GM18907 (cell line): Measurements from ENCODE around the gene CDCP2.
"Not testable (repeated sequence)": the region's sequence is repeated elsewhere in the genome, so short reads cannot be mapped to it uniquely, and the experiment has no call there.

Experiments
- ATAC-seq: cut with Tn5 transposase; IDR thresholded peaks from one replicate; pipeline ENCODE4 v1.9.1; 2021; ENCODE audit warnings: mild to moderate bottlenecking, moderate library complexity; ENCODE audit not compliant: unreplicated experiment

The CDCP2 gene

DNA sequence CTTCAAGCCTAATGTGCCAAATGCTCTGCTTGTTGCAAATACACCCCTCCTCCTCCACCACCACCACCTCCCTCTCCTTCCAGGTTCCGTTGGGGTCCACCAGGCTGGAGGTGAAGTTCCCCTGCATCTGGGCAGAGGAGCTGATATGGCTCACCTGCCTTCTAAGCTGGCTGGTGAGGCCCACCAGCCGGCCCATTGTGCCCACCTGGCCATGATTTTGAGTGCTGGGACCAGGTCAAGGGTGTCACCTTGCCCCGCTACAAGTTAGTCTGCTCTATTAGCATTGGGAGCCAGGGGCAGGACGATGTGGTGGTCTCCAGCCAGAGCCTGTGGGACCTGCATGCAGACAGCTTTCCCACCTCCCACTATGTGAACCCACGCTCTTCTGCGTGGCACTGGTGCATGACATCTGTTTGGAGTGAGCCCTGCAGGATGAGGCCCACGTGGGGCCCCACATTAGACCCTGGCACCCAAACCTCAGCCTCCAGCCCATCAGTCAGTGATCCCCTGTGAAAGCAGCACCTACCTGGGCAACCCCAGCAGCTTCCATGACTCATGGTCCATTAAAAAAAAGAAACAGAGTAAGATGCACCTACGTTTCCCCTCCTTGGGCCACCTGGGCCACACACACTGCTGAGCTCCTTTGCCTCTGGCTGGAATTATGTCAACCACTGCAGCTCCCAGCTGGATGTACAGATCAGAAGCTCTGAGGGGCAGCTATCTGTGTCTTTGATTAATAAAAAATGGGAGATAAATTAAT is 15.6 kb upstream of the CDCP2 start:
- no peak for ATAC-seq

GRCh38 chr1:54167422-54168139 is 14.8 kb upstream of the CDCP2 start:
- ATAC-seq = no peak

DNA sequence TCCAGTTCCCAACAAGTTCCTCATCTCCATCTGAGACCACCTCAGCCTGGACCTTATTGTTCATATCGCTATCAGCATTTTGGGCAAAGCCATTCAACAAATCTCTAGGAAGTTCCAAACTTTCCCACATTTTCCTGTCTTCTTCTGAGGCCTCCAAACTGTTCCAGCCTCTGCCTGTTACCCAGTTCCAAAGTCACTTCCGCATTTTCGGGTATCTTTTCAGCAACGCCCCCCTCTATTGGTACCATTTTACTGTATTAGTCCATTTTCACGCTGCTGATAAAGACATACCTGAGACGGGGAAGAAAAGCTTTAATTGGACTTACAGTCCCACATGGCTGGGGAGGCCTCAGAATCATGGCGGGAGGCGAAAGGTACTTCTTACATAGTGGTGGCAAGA is 13.6 kb upstream of the CDCP2 start:
- not testable (repeated sequence) for ATAC-seq

DNA sequence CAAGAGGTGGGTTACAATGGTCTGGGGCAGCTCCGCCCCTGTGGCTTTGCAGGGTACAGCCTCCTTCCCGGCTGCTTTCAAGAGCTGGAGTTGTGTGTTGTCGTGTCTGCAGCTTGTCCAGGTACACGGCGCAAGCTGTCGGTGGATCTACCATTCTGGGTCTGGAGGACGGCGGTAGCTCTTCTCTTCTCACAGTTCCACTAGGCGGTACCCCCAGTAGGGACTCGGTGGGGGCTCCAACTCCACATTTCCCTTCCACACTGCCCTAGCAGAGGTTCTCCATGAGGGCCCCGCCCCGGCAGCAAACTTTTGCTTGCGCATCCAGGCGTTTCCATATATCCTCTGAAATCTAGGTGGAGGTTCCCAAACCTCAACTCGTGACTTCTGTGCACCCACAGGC is 12.3 kb upstream of the CDCP2 start:
- ATAC-seq = no peak

DNA sequence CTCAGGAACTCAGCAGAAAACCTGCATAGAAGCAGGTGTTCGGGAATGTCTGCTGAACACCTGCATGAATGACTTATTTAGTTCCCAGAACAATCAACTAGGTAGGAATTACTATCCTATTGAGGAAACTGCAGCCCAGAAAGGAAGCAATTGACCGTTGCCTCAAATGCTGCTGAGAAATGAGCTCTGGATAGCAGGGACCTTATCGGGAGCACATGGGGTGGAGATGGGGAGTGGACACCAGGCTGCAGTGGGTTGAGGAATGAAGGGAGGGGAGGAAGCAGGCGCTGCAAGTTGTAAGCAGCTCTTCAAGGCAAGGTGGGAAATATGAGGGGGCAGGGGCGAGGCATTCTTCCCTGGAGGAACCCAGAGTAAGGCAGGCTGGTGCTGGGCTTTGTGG is 10.8 kb upstream of the CDCP2 start:
- no peak for ATAC-seq

GRCh38 chr1:54163051-54163450 is 10.3 kb upstream of the CDCP2 start:
- no peak for ATAC-seq

GRCh38 chr1:54161495-54162168 is 8.8 kb upstream of the CDCP2 start:
- ATAC-seq = no peak

DNA sequence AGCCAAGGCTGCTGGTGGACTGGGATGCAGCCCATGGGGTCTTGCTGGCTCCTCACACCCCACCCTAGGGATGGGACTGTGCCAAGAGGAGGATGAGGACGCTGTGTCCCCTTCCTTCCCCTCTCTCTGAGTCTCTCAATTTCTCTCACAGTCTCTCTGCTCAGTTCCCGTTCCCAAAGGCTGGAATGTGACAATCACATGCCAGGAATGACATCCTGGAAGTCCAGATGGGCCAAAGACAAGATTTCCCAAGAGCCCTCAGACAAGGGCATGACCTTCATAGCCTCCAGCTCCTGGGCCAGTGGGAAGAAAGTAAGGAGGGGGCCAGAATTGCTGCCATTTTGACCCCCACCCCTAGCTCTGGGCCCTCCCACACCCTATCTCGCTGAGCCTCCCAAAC is 7.6 kb upstream of the CDCP2 start:
- ATAC-seq = no peak

DNA sequence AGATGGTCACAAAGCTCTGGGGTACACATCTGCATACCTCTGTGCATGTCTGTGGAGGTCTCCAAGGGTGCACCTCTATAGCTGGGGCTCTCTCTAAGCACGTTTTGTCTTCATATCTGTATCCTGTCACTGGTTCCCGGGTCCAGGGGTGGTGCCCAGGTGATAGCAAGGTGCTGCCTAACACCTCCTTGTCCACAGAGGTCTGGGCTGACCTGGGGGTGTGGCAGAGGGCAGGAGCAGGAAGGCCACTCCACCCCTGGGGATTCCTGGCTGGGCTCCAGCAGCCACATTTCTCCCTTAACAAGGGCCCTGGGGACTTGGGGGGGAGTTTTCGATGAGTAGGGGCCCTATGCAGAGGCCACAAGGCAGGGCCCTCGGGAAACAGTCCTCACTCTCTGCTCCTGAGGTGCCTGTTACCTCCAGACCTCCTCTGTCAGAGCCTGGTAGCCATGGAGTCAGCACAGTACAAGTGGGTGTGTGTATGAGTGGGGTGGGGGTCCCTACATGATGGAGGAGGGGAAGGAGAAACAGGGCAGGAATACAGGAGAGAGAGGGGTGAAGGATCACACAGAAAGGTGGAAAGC is 7.0 kb upstream of the CDCP2 start:
- no peak for ATAC-seq

DNA sequence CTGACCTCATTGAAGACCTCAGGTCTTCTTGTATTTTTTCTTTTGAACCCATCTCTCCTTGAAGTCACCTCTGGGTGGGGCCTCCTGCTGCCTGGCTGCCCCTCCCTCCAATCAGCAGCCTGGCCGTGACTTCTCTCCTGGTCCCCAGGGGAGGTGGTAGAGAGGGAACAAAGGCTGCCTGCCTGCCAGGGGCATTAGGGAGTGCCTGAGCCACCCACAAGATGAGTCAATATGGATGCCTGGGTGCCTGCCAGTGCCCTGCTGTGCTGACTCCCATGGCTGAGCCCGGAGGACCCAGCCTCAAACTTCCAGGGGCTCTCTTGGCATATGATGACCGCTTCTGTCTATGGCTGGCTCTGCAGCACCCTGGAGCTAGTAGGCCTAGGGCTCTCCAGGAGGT is 5.3 kb upstream of the CDCP2 start:
- no peak for ATAC-seq

DNA sequence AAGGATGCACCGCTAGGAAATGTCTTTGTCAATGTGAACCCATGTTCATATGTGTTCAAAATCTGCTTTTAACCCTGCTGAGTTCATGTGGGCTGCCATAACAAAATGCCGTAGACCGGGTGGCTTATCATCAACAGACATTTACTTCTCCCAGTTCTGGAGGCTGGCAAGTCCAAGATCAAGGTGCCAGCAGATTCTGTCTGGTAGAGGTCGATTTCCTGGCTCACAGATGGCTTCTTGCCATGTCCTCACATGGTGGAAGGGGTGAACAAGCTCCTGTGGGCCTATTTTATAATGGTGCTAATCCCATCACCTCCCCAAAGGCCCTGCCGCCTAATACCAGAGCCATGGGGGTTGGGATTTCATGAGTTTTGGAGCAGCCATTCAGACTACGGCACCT is 4.6 kb upstream of the CDCP2 start:
- no peak for ATAC-seq

DNA sequence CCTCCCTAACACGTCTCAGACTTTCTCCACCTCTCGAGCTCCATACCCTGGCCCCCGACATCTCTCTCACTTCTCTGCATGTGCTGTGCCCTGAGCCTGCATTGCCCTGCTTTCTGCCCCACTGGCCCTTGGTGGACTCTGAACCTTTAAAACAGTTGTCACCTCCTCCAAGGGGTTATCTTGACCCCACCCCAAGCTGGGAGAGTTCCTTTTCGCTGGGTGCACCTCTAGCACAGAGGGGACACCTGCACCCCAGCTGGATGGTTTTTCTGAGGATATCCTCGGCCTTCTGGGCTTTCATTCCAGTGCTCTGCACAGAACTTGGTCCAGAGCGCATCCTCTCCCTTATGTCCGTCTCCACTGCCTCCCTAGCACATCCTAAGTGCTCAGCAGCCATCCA is 4.2 kb upstream of the CDCP2 start:
- ATAC-seq = no peak

- no peak for ATAC-seq
Observed at GRCh38 chr1:54156201-54156600, 3.4 kb upstream of the CDCP2 start.

DNA sequence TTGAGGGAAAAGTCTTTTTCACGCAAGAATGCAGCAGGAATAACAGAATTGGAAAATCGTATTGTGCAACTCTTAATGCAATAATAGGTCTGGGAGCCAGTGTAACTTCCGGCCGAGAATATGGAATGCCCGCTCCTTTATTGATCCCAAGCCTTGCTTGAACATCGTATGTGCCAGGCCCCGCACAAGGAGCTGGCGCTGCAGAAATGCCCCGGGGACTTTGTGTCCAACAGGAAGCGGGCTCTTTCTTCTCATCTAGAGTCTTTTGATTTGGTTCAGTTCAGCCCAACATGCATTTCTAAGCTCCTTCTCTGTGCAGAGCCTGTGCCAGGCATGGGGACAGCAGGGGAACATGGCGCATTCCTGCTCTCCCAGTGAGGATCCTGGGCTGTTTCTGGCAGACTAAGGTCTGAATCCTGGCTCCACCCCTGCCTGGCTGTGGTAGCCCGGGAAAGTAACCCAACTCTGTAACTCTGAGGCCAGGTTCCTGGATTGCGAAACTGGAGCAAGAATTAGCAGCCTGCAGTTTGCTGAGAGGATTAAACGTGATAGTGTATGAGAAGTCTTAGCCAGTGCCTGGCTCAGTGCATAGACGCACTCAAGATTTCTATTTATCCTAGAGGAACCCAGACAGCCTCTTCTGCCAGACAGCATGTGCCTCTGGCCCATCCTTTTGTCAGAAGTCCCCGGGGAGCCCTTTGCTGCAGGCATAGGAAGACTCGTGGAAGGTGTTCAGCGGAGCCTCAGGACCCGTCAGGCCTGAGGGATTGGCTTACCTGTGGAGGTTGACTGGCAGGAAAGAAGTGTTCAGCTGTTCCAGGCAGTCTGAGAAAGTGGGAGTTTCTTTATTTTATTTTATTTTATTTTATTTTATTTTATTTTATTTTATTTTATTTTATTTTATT is 987 bp upstream of the CDCP2 start:
- ATAC-seq = no peak

- no peak for ATAC-seq
Observed at GRCh38 chr1:54151013-54151412, 1.8 kb downstream of the CDCP2 start.

GRCh38 chr1:54149734-54150133 is 3.1 kb downstream of the CDCP2 start:
- no peak for ATAC-seq

DNA sequence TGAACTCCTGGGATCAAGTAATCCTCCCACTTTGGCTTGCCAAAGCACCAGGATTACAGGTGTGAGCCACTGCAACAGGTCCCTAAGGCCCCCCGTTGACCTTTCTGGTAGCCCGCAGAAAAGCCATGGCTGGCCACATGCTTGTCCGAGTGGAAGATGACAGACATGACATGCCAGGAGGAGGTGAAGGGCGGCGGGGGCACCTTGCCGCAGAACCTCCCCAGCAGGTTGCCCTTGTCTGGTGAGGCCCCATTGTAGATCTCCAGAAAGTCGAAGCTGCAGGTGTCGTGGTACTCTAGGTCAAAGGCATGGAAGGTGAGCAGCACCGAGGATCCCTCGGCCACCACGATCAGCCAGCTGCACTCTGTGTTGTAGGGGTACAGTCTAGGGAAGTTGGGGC is 8.4 kb downstream of the CDCP2 start:
- ATAC-seq = no peak

- no peak for ATAC-seq
Observed at GRCh38 chr1:54142146-54142900, 10.5 kb downstream of the CDCP2 start.

- ATAC-seq = no peak
Observed at GRCh38 chr1:54139711-54140110, 13.1 kb downstream of the CDCP2 start.

DNA sequence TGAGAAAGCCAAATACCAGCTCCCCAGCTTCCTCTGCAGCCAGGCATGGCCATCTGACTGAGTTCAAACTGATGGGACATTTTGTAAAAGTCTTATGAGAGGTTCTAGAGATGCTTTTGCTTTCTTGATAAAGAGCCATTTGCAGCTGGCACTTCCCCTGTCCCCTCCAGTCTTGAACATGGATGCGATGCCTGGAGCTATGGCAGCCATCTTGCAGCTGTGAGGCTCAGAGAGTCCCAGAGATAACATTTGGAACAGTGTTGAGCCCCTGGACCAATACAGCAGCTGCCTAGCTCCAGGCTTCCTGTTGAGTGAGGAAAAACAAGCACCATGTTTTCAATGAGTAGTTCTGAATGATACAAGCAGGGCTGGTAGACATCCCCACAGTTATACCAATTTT is 13.8 kb downstream of the CDCP2 start:
- ATAC-seq = no peak
